Measurements from ENCODE around the gene WDR93. TPM values are rescaled to one million over a fixed set of nuclear protein-coding genes. Genes with fewer than 3 reads are reported as not detected.

WDR93 gene
- total and polyA plus RNA-seq, 2 experiments from 2014 or later: 0.13 TPM; not detected in 1

GRCh38 chr15:89707577-89707976 is 17.0 kb downstream of the WDR93 start:
- Histone ChIP-seq H3K4me3 (no peak overlapping the region), H2AFZ (no peak overlapping the region), H3K27me3 (no peaks in the 10 kb centered on the region), H3K9me2 (replicated peaks; ENCODE audit: insufficient read depth) (no peaks in the 10 kb centered on the region), H3K79me2 (no peaks in the 10 kb centered on the region), H3K36me3 (replicated peaks; ENCODE audit: insufficient read depth, low read depth) (no peaks in the 10 kb centered on the region), H3K4me2 (no peak overlapping the region), H3K4me1 (ENCODE audit: insufficient read depth) (no peaks in the 10 kb centered on the region), H4K20me1 (ENCODE audit: insufficient read depth, poor library complexity, severe bottlenecking) (no peaks in the 10 kb centered on the region), H3K27ac (no peak overlapping the region), H3K9me3 (ENCODE audit: low read depth) (no peaks in the 10 kb centered on the region)
- DNase-seq (ENCODE audit: low spot score): no peak
- WGBS (ENCODE audit: low lambda C conversion rate, missing lambda C conversion rate): 72% methylated on average over 1 of the region's 1 CpG
- TF ChIP-seq CTCF (IDR thresholded peaks at IDR 0.05; ENCODE audit: poor library complexity) (no peak), EZH2 (IDR thresholded peaks at IDR 0.05; ENCODE audit: borderline replicate concordance) (no peak), EZH2phosphoT487 (IDR thresholded peaks at IDR 0.05; ENCODE audit: low read depth, severe bottlenecking, unreplicated experiment) (no peak)

- no peak overlapping the region for H2AFZ ChIP-seq
- no peaks in the 10 kb centered on the region for H4K20me1 ChIP-seq (ENCODE audit: insufficient read depth, poor library complexity, severe bottlenecking)
- no peak overlapping the region for H3K27ac ChIP-seq
- no peak overlapping the region for H3K4me3 ChIP-seq
- TF ChIP-seq CTCF (IDR thresholded peaks at IDR 0.05; ENCODE audit: poor library complexity) (no peak), EZH2 (IDR thresholded peaks at IDR 0.05; ENCODE audit: borderline replicate concordance) (no peak), EZH2phosphoT487 (IDR thresholded peaks at IDR 0.05; ENCODE audit: low read depth, severe bottlenecking, unreplicated experiment) (no peak)
- H3K36me3 ChIP-seq (replicated peaks; ENCODE audit: insufficient read depth, low read depth): no peaks in the 10 kb centered on the region
- DNase-seq (ENCODE audit: low spot score): no peak
- H3K79me2 ChIP-seq: no peaks in the 10 kb centered on the region
- WGBS (ENCODE audit: low lambda C conversion rate, missing lambda C conversion rate): 92% methylated on average over 2 of the region's 2 CpGs
- no peak overlapping the region for H3K4me2 ChIP-seq
- H3K27me3 ChIP-seq: no peaks in the 10 kb centered on the region
- H3K9me3 ChIP-seq (ENCODE audit: low read depth): no peaks in the 10 kb centered on the region
- H3K9me2 ChIP-seq (replicated peaks; ENCODE audit: insufficient read depth): no peaks in the 10 kb centered on the region
- H3K4me1 ChIP-seq (ENCODE audit: insufficient read depth): no peaks in the 10 kb centered on the region
These were observed 24.2 kb downstream of the WDR93 start for GRCh38 chr15:89714775-89715174.

DNA sequence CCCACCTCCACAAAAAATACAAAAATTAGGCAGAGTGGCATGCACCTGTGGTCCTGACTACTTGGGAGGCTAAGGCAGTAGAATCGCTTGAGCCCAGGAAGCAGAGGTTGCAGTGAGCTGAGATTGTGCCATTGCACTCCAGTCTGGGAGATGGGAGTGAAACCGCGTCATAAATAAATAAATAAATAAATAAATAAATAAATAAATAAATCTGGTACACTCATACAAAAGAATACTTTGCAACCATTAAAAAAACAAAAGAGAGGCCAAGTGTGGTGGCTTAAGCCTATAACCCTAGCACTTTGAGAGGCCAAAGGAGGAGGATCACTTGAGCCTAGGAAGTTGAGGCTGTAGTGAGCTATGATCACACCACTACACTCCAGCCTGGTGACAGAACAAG is 32.4 kb downstream of the WDR93 start:
- Histone ChIP-seq H3K9me3 (ENCODE audit: low read depth) (no peaks in the 10 kb centered on the region), H4K20me1 (ENCODE audit: insufficient read depth, poor library complexity, severe bottlenecking) (no peaks in the 10 kb centered on the region), H2AFZ (no peak overlapping the region), H3K27ac (no peak overlapping the region), H3K9me2 (replicated peaks; ENCODE audit: insufficient read depth) (no peaks in the 10 kb centered on the region), H3K27me3 (no peaks in the 10 kb centered on the region), H3K36me3 (replicated peaks; ENCODE audit: insufficient read depth, low read depth) (peaks cover 3% of the 10 kb centered on the region), H3K4me1 (ENCODE audit: insufficient read depth) (no peaks in the 10 kb centered on the region), H3K79me2 (no peaks in the 10 kb centered on the region), H3K4me2 (no peak overlapping the region), H3K4me3 (no peak overlapping the region)
- no peak for TF ChIP-seq EZH2 (IDR thresholded peaks at IDR 0.05; ENCODE audit: borderline replicate concordance)
- DNase-seq (ENCODE audit: low spot score): no peak
- 89% methylated on average over 3 of the region's 3 CpGs for WGBS (ENCODE audit: low lambda C conversion rate, missing lambda C conversion rate)

- H3K27ac ChIP-seq: no peak overlapping the region
- TF ChIP-seq EZH2phosphoT487 (IDR thresholded peaks at IDR 0.05; ENCODE audit: low read depth, severe bottlenecking, unreplicated experiment): no peak
- WGBS (ENCODE audit: low lambda C conversion rate, missing lambda C conversion rate): 94% methylated on average over 1 of the region's 1 CpG
These were observed 34.0 kb downstream of the WDR93 start for GRCh38 chr15:89724621-89725020.

More at GRCh38 chr15:89724621-89725020, 34.0 kb downstream of the WDR93 start:
- Histone ChIP-seq H3K79me2 (no peaks in the 10 kb centered on the region), H3K9me3 (ENCODE audit: low read depth) (no peaks in the 10 kb centered on the region), H3K27me3 (no peaks in the 10 kb centered on the region), H3K36me3 (replicated peaks; ENCODE audit: insufficient read depth, low read depth) (peaks cover 3% of the 10 kb centered on the region), H4K20me1 (ENCODE audit: insufficient read depth, poor library complexity, severe bottlenecking) (no peaks in the 10 kb centered on the region), H3K4me3 (no peak overlapping the region), H3K4me2 (no peak overlapping the region), H2AFZ (no peak overlapping the region), H3K4me1 (ENCODE audit: insufficient read depth) (peaks cover 3% of the 10 kb centered on the region), H3K9me2 (replicated peaks; ENCODE audit: insufficient read depth) (no peaks in the 10 kb centered on the region)
- no peak for DNase-seq (ENCODE audit: low spot score)
